Effector memory CD8-positive, alpha-beta T cell (primary cell): ENCODE measurements around the gene UGT1A7.

Source experiments
- ATAC-seq: fragments of 150-1000 bp; cut with Tn5 transposase; replicated peaks from 2 replicates; pipeline ENCODE4 v1.10.0; 2021; ENCODE audit warnings: mild to moderate bottlenecking, moderate library complexity
- DNase-seq, 3 experiments: peaks; one replicate each; pipeline ENCODE4 v3.0.0; 2021
- H3K27ac Mint-ChIP-seq, 2 donors: one replicate each; pipeline ENCODE4 v1.8.0; 2022; ENCODE audit warnings: mild to moderate bottlenecking in 2 of 2, mixed read lengths in 2 of 2, moderate library complexity in 2 of 2
- H3K27me3 Mint-ChIP-seq, 2 donors: one replicate each; pipeline ENCODE4 v1.8.0; 2022; ENCODE audit warnings: mixed read lengths in 2 of 2
- H3K36me3 Mint-ChIP-seq: one replicate; pipeline ENCODE4 v1.8.0; 2022; ENCODE audit warnings: mild to moderate bottlenecking, moderate library complexity, mixed read lengths; ENCODE audit not compliant: insufficient read depth
- H3K4me1 Mint-ChIP-seq, 2 donors: one replicate each; pipeline ENCODE4 v1.8.0; 2022; ENCODE audit warnings: low read depth in 2 of 2, mixed read lengths in 2 of 2
- H3K4me3 Mint-ChIP-seq, 2 donors: one replicate each; pipeline ENCODE4 v1.8.0; 2022; ENCODE audit warnings: mild to moderate bottlenecking in 2 of 2, mixed read lengths in 2 of 2, moderate library complexity in 2 of 2
- H3K9me3 Mint-ChIP-seq, 2 donors: one replicate each; pipeline ENCODE4 v1.8.0; 2022; ENCODE audit warnings: mixed read lengths in 2 of 2

Gene UGT1A7

DNA sequence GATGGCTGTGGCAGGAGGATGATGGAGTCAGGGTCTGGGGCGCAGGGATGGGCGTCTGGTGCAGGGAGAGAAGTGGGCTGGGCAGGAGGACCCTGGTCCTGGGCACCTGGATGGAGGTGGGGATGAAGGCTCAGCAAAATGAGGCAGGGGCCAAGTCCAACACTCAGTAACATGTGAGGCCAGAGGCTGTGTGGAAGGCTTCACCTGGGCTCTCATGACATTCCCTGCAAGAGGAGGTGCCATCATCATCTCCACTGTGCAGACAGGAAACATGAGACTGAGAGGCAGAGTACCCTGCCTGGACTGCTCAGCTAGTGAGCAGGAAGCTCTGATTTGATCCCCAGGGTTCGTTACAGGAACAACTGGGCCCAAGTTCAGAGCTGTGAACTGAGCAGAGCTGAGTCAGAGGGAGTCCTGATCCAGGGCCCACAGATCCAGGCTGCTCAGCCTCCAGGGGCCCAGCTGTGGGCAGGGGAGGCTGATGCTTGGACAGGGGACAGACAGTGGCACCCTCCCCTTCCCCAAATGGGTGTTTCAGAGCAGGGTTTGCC lies 135.7 kb downstream of the UGT1A7 start:
- peaks cover 3 to 4% of the 10 kb centered on the region in 2 donors for H3K4me1 Mint-ChIP-seq
- DNase-seq (no peak), ATAC-seq (no peak)
- H3K27ac Mint-ChIP-seq: peak overlapping the region in 1 of 2 donors; percentile 60
- H3K36me3 Mint-ChIP-seq: no peaks in the 10 kb centered on the region
- peaks cover 52 to 78% of the 10 kb centered on the region in 2 donors for H3K27me3 Mint-ChIP-seq
- H3K4me3 Mint-ChIP-seq: no peak overlapping the region
- H3K9me3 Mint-ChIP-seq: no peaks in the 10 kb centered on the region

DNA sequence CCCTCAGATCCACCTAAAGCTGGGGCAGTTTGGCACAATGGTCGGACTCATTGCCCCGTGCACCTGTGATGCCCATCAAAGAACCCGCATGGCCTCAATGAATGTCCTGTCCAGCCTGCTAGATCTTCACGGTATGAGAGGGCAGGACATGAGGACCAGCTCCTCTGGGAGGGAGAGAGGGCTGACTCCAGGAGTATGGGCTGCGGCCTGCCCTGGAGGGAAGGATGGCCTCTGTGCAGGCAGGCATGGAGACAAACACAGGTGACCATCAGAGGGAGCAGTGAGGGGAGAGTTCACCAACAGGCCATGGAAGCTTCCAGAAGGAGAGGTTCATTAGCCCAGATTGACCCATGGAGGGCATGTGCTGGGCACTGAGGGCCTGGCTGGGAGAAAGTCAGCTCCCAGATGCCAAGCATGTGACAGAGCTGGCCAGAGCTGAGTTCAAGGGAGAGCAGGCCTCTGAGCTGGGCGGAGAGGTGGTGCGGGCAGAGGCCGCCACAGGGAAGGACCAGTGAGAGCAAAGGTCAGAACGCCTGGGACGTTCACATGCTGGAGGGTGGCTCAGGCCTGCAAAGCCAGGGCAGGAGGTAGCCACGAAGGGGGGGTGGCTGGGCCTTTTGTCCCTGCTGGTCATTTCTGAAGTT lies 136.4 kb downstream of the UGT1A7 start:
- Mint-ChIP-seq H3K27me3 (peaks cover 47 to 78% of the 10 kb centered on the region in 2 donors), H3K36me3 (no peaks in the 10 kb centered on the region), H3K9me3 (no peaks in the 10 kb centered on the region), H3K4me1 (peaks cover 3 to 4% of the 10 kb centered on the region in 2 donors), H3K27ac (no peak overlapping the region), H3K4me3 (no peak overlapping the region)
- no peak for ATAC-seq
- DNase-seq: no peak

DNA sequence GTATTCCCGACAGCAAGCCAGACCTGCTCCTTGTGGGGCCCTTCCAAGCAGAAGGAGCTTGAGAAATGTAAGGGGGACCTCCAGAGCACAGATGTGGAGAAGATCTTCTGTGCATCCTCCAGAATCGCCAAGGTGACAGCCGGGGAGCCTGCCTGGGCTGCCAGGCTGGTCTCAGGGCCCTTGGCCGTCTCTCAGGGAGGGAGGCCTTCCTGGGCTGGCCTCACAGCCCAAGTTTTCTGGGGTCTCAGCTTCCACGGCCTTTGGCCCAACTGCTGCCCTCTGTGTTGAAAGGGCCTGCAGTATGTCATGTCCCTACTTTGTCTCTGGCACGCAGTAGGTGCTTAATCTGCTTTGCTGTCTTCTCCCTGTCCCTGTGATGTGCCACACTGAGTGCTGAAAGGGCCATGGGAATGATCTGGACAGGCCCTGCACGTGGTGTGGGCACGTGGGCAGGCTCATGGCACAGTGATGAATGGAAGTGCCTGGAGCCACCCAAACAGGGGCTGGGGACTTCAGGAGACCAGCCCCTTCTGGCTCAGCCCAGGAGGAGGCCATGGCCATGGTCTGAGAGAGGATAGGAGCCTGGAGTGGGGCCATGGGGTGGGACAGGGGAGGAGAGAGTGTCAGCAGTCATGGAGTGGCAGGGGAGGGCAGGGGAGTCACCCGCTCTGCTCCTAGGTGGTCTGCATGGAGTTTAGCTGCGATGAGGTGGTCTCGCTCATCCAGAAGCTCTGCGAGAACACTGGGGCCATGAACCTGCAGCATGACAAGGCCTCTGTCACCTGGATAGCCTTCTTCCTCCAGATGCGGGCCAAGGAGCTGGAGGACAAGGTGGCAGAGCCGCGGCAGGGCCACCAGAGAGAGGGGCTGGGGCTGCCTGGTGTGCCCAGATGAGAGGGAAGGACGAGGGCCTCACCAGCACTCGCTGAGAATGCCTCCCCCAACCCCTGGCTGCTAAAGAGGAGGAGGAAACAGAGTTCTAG lies 137.2 kb downstream of the UGT1A7 start:
- Mint-ChIP-seq H3K27ac (no peak overlapping the region), H3K9me3 (no peaks in the 10 kb centered on the region), H3K4me1 (peaks cover 3 to 4% of the 10 kb centered on the region in 2 donors), H3K36me3 (no peaks in the 10 kb centered on the region), H3K27me3 (peaks cover 47 to 77% of the 10 kb centered on the region in 2 donors), H3K4me3 (no peak overlapping the region)
- DNase-seq: no peak
- ATAC-seq: no peak

DNA sequence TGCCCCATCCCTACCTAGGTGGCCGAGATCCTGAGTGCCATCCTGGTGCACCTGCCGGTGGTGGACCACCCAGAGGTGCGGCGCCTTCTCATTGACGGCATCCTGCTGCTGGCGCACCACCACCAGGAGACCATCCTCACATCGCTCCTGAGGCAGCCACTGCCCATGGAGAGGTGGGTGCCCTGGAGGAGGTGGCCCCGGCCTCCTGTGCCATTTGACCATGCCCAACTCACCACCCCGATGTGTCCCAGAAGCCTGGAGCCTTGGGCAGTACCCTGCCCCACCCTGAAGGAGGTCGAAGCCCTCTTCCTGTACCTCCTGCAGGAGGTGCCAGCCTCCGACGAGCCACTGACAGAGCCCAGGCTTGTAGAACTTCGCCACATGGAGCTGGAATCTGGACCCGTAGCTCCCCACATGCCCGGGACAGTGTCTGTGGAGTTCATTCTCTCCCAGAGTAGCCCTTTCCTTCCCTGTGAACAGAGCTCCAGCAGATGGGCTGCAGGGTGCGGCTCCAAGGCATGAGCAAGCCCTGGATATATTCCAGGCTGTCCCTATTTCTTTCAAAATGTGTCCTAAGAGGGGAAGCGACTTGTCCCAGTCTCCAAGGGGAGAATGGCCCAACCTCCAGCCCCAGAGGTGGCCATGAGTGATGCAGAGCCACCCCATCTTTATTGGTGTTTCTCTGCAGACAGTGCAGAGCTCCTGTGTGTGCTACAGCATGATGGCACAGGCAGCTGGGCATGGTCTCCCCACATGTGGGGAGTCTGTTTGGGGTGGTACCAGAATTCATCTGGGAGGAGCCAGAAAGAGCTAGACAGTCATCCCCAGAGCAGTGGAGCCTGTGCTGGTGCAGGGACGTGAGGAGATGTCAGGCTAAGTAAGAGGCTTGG lies 138.4 kb downstream of the UGT1A7 start:
- H3K4me3 Mint-ChIP-seq: no peak overlapping the region
- no peak overlapping the region for H3K27ac Mint-ChIP-seq
- H3K36me3 Mint-ChIP-seq: no peaks in the 10 kb centered on the region
- ATAC-seq: no peak
- H3K9me3 Mint-ChIP-seq: no peaks in the 10 kb centered on the region
- peaks cover 47 to 68% of the 10 kb centered on the region in 2 donors for H3K27me3 Mint-ChIP-seq
- H3K4me1 Mint-ChIP-seq: peaks cover 3 to 4% of the 10 kb centered on the region in 2 donors
- no peak for DNase-seq

DNA sequence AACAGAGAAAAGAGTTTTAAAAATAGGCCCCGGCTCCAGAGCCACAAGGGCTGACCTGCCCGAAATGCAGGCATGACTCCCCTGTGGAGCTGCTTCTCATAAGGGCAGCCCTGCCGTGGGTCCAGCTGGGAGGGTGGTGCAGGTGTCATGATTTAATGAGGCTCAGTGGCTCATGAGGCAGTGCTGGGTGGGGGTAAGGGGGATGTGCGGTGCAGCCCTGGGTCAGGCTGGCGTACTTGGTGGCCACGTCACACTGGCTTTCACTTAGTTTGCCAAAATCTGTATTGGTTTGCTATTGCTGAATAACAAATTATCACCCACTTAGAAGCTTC lies 139.0 kb downstream of the UGT1A7 start:
- DNase-seq: no peak
- H3K36me3 Mint-ChIP-seq: no peaks in the 10 kb centered on the region
- H3K27me3 Mint-ChIP-seq: peaks cover 44 to 73% of the 10 kb centered on the region in 2 donors
- H3K9me3 Mint-ChIP-seq: no peaks in the 10 kb centered on the region
- H3K4me1 Mint-ChIP-seq: peaks cover 3 to 4% of the 10 kb centered on the region in 2 donors
- no peak overlapping the region for H3K27ac Mint-ChIP-seq
- no peak overlapping the region for H3K4me3 Mint-ChIP-seq
- no peak for ATAC-seq

DNA sequence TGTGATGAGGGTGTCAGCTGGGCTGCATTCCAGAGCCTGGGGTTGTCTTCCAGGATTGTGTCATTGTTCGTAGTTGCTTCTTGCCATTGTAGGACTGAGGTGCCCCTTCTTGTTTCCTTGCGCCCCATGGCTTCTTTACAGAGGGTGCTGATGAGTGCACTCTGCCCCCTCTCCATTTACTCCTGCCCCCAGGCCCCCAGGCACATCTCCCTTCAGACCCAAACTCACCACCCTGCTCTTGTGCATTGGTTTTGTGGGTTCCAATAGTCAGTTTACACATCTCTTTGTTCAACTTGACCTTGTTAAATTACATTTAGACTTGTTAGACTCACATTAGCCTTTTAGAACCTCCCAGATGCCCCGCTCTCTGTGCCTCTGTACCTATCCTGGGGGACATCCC lies 139.5 kb downstream of the UGT1A7 start:
- no peak overlapping the region for H3K4me3 Mint-ChIP-seq
- H3K27ac Mint-ChIP-seq: no peak overlapping the region
- peaks cover 40 to 75% of the 10 kb centered on the region in 2 donors for H3K27me3 Mint-ChIP-seq
- H3K36me3 Mint-ChIP-seq: no peaks in the 10 kb centered on the region
- DNase-seq (no peak), ATAC-seq (no peak)
- no peaks in the 10 kb centered on the region for H3K9me3 Mint-ChIP-seq
- peaks cover 3 to 4% of the 10 kb centered on the region in 2 donors for H3K4me1 Mint-ChIP-seq

DNA sequence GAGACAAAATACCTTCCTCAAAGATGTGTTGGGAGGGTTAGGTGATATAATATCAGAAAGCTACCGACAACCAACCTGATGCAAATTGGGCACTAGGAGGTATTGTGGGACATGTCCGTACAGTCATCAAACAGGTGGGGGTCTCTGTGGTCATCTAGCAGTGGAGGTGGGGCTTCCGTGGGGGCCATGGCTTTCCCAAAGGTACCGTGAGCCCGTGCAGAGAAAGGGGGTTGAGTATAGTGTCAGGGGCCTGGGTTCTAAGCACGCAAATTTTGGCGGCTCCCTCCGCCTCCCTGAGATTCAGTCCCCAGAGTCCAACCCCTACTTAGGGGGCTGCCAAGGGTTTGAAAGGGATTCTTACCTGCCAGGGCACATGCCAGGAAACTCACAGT lies 140.0 kb downstream of the UGT1A7 start:
- H3K4me1 Mint-ChIP-seq: peaks cover 3 to 4% of the 10 kb centered on the region in 2 donors
- ATAC-seq (no peak), DNase-seq (no peak)
- no peak overlapping the region for H3K4me3 Mint-ChIP-seq
- H3K27ac Mint-ChIP-seq: no peak overlapping the region
- H3K36me3 Mint-ChIP-seq: no peaks in the 10 kb centered on the region
- peaks cover 35 to 75% of the 10 kb centered on the region in 2 donors for H3K27me3 Mint-ChIP-seq
- no peaks in the 10 kb centered on the region for H3K9me3 Mint-ChIP-seq

DNA sequence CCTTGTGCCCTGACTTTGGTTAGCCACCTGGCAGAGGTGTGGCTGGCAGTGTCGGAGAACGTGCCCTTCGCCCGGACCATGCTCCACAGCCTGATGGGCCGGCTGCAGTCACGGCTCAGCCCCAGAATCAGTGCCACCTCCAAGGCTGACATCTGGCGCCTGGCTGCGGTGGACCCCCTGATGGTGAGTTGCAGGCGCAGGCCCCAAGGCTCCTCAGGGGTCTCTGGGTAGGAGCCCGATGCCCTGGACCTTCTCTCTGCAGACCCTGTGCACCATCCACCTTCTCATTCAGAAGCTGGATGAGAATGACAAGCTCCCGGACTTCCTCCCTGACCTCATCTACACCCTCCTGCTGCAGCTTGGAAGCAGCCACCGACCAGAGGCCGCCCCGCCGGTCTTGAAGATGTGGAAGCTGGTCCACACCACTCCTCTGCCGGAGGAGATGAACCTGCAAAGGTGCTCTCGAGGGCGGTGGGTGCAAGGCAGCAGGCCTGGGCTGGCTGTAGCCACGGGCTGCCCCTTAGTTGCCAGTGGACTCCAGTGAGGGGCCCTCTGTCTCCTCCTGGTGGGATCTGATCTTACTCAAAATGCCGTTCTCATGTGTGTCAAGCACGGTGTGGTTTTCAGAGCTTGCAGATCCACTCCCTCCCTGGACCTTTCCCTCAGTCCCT lies 140.5 kb downstream of the UGT1A7 start:
- H3K9me3 Mint-ChIP-seq: no peaks in the 10 kb centered on the region
- H3K4me3 Mint-ChIP-seq: no peak overlapping the region
- ATAC-seq (no peak), DNase-seq (no peak)
- no peaks in the 10 kb centered on the region for H3K36me3 Mint-ChIP-seq
- H3K4me1 Mint-ChIP-seq: peaks cover under 1 to 3% of the 10 kb centered on the region in 2 donors
- peaks cover 29 to 75% of the 10 kb centered on the region in 2 donors for H3K27me3 Mint-ChIP-seq
- H3K27ac Mint-ChIP-seq: no peak overlapping the region
